EL (cell line): ENCODE data around the gene PSG3.
"Not testable (repeated sequence)": the region's sequence is repeated elsewhere in the genome, so short reads cannot be mapped to it uniquely, and the experiment has no call there.

ENCODE experiments used
- DNase-seq: peaks from one replicate; pipeline ENCODE4 v3.0.0-alpha.2; 2016

PSG3 gene

DNA sequence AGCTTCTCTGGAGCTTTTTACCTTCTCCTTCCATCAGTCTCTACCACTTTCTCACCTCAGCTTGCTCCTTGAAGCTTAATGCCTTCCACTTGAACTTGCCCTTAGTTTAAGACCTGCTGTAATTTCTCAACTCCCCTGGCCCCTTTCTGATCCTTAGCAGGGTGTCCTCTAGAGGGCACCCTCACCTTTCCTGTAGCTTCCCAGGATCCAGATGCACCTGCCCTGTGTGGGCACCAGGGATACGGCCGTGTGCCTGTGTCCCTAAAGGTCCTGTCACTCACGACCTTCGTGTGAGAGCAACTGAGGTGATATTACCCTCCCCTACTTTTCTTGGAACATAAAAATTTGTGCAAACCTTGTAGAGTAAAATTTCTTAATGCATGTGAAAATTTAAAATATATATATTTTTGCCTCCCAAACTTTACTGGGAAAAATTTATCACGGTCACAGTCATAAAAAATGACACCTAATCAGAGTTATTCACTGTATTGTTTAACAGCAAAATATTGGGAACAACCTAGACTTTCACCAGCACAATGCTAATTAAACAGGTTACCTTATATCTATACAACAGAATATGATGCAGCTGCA lies 46.4 kb downstream of the PSG3 start:
- DNase-seq, result peak; percentile 69

DNA sequence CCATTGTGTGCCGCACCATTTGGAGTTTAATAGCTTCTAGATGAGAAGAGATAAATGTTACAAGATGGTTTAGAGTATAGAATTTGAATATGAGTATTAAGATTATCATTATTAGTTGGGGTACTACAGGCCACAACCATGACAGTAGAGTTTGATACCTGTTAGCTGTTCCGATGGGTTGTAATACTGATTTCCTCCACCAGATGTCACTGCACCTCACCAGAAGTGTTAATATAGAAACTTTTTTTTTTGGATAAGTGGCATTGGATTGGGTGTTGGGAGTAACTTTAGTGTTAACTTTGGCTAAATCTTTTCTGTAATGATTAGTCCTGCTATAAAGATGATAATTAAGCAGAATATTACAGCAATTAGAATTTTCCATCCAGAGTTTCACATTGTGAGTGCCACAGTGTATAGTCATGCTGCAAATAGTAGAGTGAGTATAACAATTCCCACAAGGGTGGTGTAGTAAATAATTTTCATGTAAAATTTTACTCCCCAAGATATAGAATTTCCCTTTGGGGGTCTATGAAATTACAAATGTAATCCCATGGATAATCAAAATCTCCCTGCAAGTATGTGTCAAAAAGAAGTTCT lies 56.3 kb downstream of the PSG3 start:
- peak; percentile 43 for DNase-seq

DNA sequence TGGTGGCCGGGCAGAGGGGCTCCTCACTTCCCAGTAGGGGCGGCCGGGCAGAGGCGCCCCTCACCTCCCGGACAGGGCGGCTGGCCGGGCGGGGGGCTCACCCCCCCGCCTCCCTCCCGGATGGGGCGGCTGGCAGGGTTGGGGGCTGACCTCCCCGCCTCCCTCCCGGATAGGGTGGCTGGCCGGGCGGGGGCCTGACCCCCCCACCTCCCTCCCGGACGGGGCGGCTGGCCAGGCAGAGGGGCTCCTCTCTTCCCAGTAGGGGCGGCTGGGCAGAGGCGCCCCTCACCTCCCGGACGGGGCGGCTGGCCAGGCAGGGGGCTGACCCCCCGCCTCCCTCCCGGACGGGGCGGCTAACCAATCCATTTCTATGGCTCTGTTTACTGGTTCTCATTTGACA lies 64.0 kb downstream of the PSG3 start:
- not testable (repeated sequence) for DNase-seq

DNA sequence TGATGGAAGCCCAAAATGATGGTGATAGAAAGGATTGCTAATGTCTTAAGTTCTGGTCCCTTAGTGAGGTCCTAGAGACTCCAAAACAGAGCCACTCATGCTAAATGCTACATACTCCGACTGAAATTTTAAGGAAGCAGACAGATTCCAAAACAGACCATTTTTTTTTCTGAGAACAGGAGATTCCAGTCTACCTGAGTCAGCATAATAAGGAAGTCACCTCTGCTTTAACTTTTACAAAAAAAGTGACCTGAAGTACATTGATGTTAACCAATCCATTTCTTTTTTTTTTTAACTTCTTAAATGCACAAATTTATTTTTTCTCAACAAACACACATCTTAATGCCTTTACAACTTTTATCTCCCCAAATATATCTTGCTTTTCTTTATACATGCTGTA lies 65.7 kb downstream of the PSG3 start:
- DNase-seq, result not testable (repeated sequence)
